ENCODE data around the gene CHRNA9. TPM values are rescaled to one million over a fixed set of nuclear protein-coding genes. Genes with fewer than 3 reads are reported as not detected.

CHRNA9 gene
- total RNA-seq, 2 donors from 2014 or later, result not detected

Other genes starting within 250 kb of the CHRNA9 start
- gene RHOH, start 138.3 kb upstream of the CHRNA9 start, total RNA-seq, result 100 to 1,000 TPM; 150 to 182 TPM